SJCRH30 (cell line): ENCODE measurements around the gene CERKL. TPM values are rescaled to one million over a fixed set of nuclear protein-coding genes. Genes with fewer than 3 reads are reported as not detected.
A peak's percentile ranks its signal among the peaks of the same experiment; 100 is the strongest.

Experiments
- DNase-seq, 2 experiments: peaks; one replicate each; pipeline ENCODE4 v3.0.0-alpha.2; 2015 to 2020
- H3K27ac ChIP-seq: fragments of 250-450 bp; sonication (Bioruptor Pico); 2 replicates; pipeline ENCODE4 v1.5.1; 2020; ENCODE audit warnings: mild to moderate bottlenecking, moderate library complexity
- H3K27me3 ChIP-seq: fragments of 250-450 bp; sonication (Bioruptor Pico); 2 replicates; pipeline ENCODE4 v1.5.1; 2020; ENCODE audit warnings: mild to moderate bottlenecking, moderate library complexity
- H3K36me3 ChIP-seq: fragments of 250-450 bp; sonication (Bioruptor Pico); 2 replicates; pipeline ENCODE4 v1.5.1; 2020; ENCODE audit warnings: mild to moderate bottlenecking, moderate library complexity
- H3K4me1 ChIP-seq: fragments of 250-450 bp; sonication (Bioruptor Pico); 2 replicates; pipeline ENCODE4 v1.5.1; 2020; ENCODE audit warnings: mild to moderate bottlenecking, moderate library complexity
- H3K4me3 ChIP-seq: fragments of 250-450 bp; sonication (Bioruptor Pico); 2 replicates; pipeline ENCODE4 v1.5.1; 2020; ENCODE audit warnings: mild to moderate bottlenecking, moderate library complexity
- H3K9me3 ChIP-seq: fragments of 250-450 bp; sonication (Bioruptor Pico); replicated peaks from 2 replicates; pipeline ENCODE4 v1.5.1; 2020; ENCODE audit warnings: mild to moderate bottlenecking, moderate library complexity
- total RNA-seq: library from RNA; depleted of rRNA; stranded (reverse); fragments of >200 nt; shearing (Covaris generic); gene quantifications from 2 replicates; pipeline ENCODE4 v1.2.3, GENCODE V29; 2014

CERKL gene
- total RNA-seq, 1 experiment from 2014 or later, result not detected

DNA sequence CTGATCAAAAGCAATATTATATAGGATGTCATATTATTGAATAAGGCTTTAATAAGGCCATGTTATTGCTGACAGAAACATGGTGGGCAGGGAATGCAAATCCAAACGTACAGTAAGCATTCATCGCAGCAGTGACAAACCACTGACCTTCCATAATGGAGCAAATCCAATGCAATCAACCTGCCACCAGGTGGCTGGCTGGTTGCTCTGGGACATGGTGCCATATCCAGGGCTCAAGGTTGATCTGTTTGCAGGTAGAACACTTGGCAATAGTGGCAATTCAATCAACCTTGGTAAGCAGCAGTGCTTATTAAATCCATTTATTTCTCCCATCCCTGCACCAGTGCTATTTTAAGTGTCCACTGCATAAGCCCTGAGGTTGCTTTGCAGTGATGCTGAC, 75.4 kb downstream of the CERKL start:
- H3K4me3 ChIP-seq, result no peak overlapping the region
- H3K4me1 ChIP-seq, result peaks cover 10% of the 10 kb centered on the region
- DNase-seq, result no peak
- H3K36me3 ChIP-seq, result no peaks in the 10 kb centered on the region
- H3K27me3 ChIP-seq, result no peaks in the 10 kb centered on the region
- no peaks in the 10 kb centered on the region for H3K9me3 ChIP-seq
- no peak overlapping the region for H3K27ac ChIP-seq

DNA sequence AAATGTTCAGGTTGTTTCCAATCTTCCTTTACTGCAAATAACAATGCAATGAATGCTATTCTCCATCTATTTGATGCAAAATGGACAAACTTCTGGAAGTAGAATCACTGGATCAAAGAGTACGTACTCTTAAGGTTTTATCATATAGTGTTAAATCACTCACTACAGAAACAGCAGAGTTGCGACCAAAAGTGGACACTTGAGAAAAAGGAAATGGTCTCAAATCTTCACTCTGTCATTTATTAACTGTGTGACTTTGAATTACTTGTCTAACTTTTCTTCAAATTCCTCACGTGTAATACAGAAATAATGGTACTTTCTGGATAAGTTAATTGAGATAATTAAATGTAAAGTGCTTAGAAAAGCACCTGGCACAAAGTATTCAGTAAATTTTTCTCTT, 78.1 kb downstream of the CERKL start:
- DNase-seq, result no peak
- no peak overlapping the region for H3K4me3 ChIP-seq
- H3K9me3 ChIP-seq, result no peaks in the 10 kb centered on the region
- peaks cover 5% of the 10 kb centered on the region; the same call in 1 of the 2 replicates for H3K4me1 ChIP-seq
- H3K27me3 ChIP-seq, result no peaks in the 10 kb centered on the region
- no peaks in the 10 kb centered on the region for H3K36me3 ChIP-seq
- no peak overlapping the region for H3K27ac ChIP-seq

DNA sequence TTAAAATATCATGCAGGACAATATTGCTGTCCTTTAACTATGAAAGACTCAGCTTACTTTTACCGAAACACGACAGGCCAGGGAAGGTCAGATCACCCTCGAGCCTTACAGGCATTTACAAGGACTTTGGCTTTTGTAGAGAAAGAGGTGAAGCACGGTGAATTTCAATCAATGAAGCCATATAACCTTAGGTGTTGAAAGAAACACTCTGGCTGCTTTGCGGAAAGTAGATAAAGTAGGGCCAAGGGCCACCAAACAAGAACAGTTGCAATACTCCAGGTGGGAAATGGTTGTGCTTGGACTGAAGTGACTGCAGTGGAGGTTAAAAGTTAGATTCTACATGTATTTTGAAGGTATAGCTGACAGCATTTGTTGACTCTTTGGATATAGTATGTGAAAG, 80.5 kb downstream of the CERKL start:
- Histone ChIP-seq H3K27ac (no peak overlapping the region), H3K36me3 (no peaks in the 10 kb centered on the region), H3K27me3 (no peaks in the 10 kb centered on the region), H3K4me3 (no peak overlapping the region), H3K9me3 (no peaks in the 10 kb centered on the region), H3K4me1 (peaks cover 5% of the 10 kb centered on the region; the same call in 1 of the 2 replicates)
- no peak for DNase-seq

DNA sequence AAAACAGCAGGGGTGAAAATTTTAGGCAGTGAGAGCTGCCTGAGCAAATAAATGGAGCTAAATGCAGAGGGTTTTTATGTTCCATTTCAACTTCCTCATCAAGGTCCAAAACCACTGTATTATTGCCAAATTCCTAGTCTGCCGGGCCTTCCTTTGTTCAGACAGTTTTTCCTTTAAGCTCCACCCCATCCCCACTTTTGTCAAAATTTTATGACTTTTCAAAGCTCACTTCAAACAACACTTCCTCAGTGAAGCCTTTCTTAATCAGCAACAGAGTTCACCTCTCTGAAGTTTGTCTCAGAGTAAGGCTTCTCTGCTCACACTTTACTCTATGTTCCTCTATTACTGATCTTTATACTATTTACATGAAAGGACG, 81.3 kb downstream of the CERKL start:
- no peak for DNase-seq
- Histone ChIP-seq H3K27me3 (no peaks in the 10 kb centered on the region), H3K36me3 (no peaks in the 10 kb centered on the region), H3K4me1 (peaks cover 5% of the 10 kb centered on the region), H3K9me3 (no peaks in the 10 kb centered on the region), H3K27ac (no peak overlapping the region), H3K4me3 (no peak overlapping the region)

DNA sequence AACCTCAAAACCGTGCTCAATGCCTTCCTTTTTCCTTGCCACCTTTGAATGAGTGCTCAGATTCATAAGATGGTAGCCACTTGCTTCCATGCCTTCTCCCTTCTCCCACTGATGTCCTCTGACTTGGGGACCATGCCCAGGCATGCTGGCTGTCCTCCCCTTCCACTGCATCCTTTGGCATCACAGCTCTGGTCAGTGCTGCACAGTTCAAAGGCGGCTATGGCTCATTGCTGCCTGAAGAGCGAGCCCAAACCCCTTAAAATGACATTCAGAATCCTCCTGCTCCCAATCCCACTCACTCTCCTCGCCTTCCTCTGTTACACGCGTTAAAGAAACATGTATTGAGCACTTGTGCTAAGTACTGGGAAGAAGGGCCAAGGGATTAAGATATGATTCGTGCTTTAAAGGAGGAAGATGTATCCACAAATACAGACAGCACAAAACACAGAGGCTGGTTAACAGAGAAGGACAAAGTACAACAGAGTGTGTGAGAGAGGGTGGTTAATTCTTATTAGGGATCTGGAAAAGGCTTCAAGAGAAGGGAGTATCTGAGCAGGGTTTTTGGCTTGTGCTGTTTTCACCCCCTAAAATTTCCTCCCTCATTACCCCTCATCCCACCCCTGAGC, 81.8 kb downstream of the CERKL start:
- Histone ChIP-seq H3K9me3 (no peaks in the 10 kb centered on the region), H3K27ac (no peak overlapping the region), H3K4me3 (no peak overlapping the region), H3K4me1 (peaks cover 5% of the 10 kb centered on the region), H3K27me3 (no peaks in the 10 kb centered on the region), H3K36me3 (no peaks in the 10 kb centered on the region)
- no peak for DNase-seq

DNA sequence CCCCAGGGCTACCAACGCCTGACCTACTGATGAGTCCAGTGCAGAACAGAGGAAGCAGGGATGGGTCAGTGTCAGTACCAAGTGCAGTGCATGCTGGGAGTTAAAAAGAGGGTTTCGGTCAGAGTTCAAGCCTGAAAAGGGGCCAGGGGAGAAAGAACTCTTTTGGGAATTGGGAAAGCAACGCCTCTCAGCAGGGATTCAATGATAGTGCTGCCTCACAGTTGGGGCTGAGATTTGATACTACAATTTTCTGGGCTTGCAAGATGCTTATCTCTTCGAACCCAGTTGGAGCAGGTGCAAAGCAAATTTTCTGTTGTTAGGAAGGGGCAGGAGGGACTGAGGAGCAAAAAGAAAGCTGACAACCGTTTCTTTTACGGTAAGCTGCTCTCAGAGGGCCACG, 82.6 kb downstream of the CERKL start:
- Histone ChIP-seq H3K9me3 (no peaks in the 10 kb centered on the region), H3K4me3 (no peak overlapping the region), H3K27ac (no peak overlapping the region), H3K4me1 (peaks cover 5% of the 10 kb centered on the region), H3K36me3 (no peaks in the 10 kb centered on the region), H3K27me3 (no peaks in the 10 kb centered on the region)
- DNase-seq, result peak; percentile 35 to 67

DNA sequence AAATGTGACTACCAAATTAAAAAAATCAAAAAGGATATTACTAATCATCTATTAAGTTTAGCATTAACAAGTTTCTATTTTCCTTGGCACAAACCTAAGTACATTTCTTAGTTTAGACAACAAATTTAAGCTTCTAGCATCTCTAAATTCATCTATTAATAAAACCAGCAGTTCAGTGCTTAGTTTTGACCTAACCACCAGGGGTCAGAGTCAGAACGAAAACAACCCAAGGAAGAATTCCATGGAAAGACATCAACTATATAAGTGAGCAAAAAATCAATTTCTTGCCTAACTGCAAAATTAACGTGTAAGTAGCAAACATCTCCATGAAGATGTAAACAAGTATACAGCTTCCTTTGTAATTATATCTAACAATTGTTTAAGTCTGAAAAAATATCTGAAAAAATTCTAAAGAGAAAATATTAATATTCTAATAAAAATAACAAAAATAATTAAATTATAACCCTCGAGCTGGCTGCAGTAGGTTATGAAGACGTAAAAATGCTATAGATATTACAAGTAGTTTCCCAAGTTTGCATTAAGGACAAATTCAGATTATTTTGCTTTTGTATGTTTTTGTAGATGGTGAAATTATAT, 83.7 kb downstream of the CERKL start:
- no peak overlapping the region for H3K27ac ChIP-seq
- H3K36me3 ChIP-seq, result no peaks in the 10 kb centered on the region
- no peak overlapping the region for H3K4me3 ChIP-seq
- H3K4me1 ChIP-seq, result peaks cover 5% of the 10 kb centered on the region
- DNase-seq, result peak in 1 of 2 experiments; percentile 53
- H3K27me3 ChIP-seq, result no peaks in the 10 kb centered on the region
- no peaks in the 10 kb centered on the region for H3K9me3 ChIP-seq

DNA sequence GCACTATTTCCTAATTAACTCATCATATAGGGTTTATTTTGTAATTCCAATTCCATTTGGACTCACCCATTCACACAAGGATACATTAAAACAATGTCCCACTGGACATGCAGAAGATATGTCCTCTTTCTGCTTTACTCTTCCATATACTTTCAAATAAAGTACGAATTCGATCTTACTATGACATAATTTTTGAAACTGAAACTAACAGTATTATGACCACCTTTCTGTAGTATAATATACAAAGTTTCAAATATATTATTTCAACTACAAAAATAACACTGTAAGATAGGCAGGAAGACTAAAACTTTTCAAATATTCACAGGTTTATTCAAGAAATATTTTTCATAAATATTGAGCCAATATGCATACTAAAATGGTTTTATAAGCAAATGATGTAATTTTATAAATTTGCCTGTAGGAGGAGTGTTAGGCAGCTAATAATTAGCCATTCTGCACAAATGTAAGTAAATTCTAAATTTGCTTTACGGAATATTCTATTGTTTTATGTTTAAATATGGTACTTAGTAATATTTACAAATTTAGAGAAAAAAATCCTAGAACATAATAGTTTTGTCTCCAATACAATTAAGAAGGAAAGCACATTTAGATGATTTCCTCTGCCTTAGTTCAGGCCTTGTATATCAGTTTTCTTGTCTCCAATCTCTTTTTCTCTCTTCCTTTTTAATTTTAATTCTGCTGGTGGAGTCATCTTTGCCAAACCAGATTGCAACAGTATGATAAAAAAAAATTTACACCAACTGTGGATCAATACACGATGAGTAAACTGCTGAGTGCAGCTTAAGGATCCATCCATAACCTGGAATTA, 85.9 kb downstream of the CERKL start:
- DNase-seq, result no peak

DNA sequence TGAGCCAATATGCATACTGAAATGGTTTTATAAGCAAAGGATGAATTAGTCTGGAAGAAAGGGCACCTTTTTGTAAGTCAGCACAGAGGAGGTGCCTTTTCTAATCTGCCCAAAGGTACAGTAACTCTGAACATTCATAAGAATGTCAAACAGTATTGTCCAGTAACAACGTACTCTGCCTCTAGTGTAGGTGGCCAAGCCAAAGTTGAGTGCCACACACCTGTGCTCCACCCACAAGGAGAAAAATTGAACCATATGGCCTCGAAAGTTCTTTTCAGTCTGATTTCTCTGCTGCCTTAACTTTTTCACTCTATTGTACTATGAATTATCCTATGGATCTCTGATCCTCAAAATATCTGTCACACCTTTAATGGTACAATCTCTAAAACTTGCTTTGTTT, 86.8 kb downstream of the CERKL start:
- Histone ChIP-seq H3K4me3 (no peak overlapping the region), H3K36me3 (no peaks in the 10 kb centered on the region), H3K27ac (no peak overlapping the region), H3K27me3 (no peaks in the 10 kb centered on the region), H3K9me3 (no peaks in the 10 kb centered on the region), H3K4me1 (peaks cover 10% of the 10 kb centered on the region)
- DNase-seq, result no peak

More for the DNA sequence above, 85.9 kb downstream of the CERKL start:
- no peaks in the 10 kb centered on the region for H3K9me3 ChIP-seq
- no peak overlapping the region for H3K27ac ChIP-seq
- no peak overlapping the region for H3K4me3 ChIP-seq
- H3K27me3 ChIP-seq, result no peaks in the 10 kb centered on the region
- H3K36me3 ChIP-seq, result no peaks in the 10 kb centered on the region
- peaks cover 10% of the 10 kb centered on the region for H3K4me1 ChIP-seq

DNA sequence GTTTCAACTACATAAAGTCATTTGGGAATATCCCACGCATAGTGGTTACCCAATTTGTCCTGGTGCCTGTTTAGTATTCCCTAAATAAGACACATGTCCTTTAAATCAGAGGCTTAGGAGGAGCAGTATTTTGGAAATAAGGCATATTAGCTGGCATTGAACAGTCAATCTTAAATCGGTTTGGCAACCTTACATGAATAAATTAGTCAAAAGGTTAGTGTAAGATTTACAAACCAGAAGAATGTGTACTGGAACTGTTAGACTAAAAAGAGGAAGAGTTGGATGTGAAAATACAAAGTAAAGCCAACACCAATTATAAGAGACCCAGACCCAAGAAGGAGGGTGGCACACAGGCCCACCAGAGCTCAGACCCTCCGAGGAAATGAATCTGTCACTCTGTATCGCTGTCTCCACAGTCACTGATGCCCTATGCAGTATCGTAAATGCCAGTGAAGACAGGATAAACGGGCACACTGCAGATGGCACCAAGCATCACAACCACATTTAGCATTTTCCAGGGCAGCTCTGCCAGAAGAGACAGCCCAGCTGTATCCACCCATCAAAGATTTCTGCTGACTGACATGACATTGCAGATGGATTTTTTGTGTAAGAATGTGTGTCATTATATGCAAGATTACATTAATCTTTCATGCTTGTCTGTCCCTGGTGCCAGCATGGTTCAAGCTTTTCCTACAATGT, 90.4 kb downstream of the CERKL start:
- DNase-seq, result peak in 1 of 2 experiments; percentile 17
- Histone ChIP-seq H3K4me1 (peaks cover 6% of the 10 kb centered on the region), H3K36me3 (no peaks in the 10 kb centered on the region), H3K9me3 (no peaks in the 10 kb centered on the region), H3K4me3 (no peak overlapping the region), H3K27ac (no peak overlapping the region), H3K27me3 (no peaks in the 10 kb centered on the region)

DNA sequence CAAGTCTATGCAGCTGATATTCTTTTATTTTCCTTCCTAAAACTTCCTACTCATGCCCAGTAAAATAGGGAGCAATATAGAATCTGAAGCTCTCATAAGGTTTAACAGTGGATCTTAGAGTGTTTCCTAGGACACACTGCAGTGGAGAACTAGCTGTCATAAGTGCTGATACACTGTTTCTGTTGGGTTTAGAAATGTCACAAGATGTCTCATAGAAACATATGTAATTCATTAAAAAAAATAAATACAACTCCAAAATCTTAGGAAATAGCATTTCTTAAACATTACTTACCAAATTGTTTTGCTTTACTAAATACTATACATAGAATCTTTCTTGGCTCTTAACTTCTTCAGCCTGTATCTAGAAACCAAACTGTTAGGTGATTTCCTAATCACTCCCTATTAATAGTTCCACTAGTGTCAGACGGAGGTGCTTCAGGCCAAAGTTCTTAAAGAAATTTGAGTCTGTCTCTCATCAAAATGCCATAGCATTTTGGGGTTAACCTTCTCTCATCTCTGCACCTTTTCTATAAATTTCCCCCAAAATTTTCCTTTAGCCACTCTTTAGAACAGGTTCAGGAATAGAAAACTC, 93.7 kb downstream of the CERKL start:
- Histone ChIP-seq H3K27me3 (no peaks in the 10 kb centered on the region), H3K4me3 (no peak overlapping the region), H3K4me1 (peaks cover 6% of the 10 kb centered on the region; the same call in 1 of the 2 replicates), H3K36me3 (no peaks in the 10 kb centered on the region), H3K27ac (no peak overlapping the region), H3K9me3 (no peaks in the 10 kb centered on the region)
- DNase-seq, result no peak

DNA sequence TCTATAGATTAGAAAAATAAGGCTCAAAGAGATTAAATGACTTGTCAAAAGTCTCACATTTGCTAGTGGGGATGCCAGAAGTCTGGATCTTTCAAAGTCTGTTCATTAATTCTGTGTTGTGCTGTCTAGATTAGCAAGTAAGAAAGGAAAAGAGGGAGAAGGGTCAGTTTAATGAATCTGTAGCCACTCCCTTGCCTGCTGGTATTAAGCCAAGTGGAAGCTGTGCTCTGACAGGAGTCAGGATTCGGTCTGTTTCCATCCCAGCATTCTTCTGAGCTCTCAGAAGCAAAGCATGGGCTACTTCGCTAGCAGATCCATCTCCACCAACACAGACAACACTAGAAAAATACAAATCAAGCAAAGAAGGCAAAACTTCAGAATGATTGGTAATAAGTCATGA, 98.5 kb downstream of the CERKL start:
- H3K27ac ChIP-seq, result no peak overlapping the region
- DNase-seq, result no peak
- H3K4me3 ChIP-seq, result no peak overlapping the region

DNA sequence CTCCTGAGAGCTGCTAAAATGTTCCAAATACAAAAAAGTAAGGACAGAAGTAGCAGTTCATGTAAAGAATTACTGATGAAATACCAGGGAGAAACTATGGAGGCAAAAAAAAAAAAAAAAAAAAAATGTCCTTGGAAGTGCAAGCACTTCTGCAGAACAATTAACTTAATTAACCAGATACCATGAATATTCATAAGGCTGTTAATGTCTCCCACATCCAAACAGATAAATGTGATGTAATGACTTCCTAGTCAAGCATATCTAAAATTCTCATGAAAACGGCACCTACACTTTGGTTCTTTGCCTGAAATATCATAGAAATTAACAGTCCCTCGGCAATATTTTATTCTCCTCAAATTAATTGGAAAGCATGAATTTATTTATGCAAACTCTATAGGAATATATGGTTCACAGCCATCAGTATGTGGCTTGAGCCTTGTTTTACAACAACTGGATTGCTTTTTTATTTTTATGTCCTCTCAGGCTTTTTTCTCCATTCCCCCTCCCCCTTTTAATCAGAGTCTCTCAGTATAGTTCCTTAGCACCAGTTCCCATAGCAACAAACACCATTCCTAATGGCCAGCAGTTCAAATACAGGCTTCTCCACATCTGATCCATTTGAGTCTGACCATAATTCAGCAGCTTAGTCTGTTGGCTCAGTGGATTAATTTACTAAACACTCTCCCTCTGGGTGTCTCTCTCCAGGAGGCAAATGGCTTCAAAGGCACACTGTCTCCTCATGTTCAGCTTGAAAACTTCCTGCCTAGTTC, 102.7 kb downstream of the CERKL start:
- peak in 1 of 2 experiments; percentile 5 for DNase-seq
- no peaks in the 10 kb centered on the region for H3K36me3 ChIP-seq
- H3K4me1 ChIP-seq, result peaks cover 6% of the 10 kb centered on the region; the same call in 1 of the 2 replicates
- no peak overlapping the region for H3K27ac ChIP-seq
- no peak overlapping the region for H3K4me3 ChIP-seq
- H3K27me3 ChIP-seq, result no peaks in the 10 kb centered on the region
- no peaks in the 10 kb centered on the region for H3K9me3 ChIP-seq

More for the DNA sequence above, 98.5 kb downstream of the CERKL start:
- Histone ChIP-seq H3K9me3 (no peaks in the 10 kb centered on the region), H3K4me1 (peaks cover 1% of the 10 kb centered on the region; the same call in 1 of the 2 replicates), H3K36me3 (no peaks in the 10 kb centered on the region), H3K27me3 (no peaks in the 10 kb centered on the region)

DNA sequence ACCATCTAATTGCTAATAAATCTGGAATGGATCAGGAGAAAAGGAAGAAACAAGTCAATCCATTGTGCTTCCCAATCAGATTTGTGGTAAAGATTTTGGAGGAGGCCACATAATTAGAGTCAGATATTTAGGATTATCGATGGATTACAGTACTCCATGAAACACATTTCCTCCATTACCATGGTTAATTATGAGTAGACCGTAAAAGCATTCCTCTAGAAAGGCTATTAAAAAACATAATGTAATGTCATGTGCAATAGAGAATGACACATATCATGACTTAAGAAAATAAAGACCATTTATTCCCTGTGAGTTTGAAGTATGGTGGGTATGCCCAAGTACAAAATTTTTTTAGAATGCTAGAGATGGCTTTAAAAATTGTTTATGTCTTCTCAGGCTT, 103.7 kb downstream of the CERKL start:
- Histone ChIP-seq H3K27ac (no peak overlapping the region), H3K36me3 (no peaks in the 10 kb centered on the region), H3K27me3 (no peaks in the 10 kb centered on the region), H3K4me1 (peaks cover 6% of the 10 kb centered on the region; the same call in 1 of the 2 replicates), H3K4me3 (no peak overlapping the region), H3K9me3 (no peaks in the 10 kb centered on the region)
- no peak for DNase-seq
